ENCODE measurements around the gene CYP2E1.

DNA sequence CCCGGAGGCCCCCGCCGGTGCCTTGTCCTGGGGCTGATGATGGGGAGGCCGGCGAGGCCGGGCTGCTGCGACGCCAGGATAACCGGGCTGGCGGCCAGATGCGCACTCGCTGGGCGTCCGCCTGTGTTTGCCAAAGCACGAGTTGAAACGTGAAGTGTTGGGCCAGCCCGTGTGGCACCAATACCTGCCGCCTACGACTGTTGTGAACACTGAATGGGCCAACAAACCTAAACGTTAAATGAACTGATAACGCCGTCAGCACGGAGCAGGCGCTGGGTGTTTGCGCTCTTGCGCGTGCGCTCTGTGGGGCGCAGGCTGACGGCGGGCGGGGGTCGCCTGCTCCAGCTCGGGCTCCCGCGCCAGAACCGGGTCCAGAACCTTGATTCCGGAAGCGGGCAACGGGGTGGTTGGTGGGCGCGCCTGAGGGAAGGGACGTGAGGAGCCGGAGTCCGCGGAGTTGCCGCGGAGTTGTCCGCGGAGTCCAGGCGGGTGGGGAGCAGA, 658 bp downstream of the CYP2E1 start:
- TF ChIP-seq, protein P1, sequence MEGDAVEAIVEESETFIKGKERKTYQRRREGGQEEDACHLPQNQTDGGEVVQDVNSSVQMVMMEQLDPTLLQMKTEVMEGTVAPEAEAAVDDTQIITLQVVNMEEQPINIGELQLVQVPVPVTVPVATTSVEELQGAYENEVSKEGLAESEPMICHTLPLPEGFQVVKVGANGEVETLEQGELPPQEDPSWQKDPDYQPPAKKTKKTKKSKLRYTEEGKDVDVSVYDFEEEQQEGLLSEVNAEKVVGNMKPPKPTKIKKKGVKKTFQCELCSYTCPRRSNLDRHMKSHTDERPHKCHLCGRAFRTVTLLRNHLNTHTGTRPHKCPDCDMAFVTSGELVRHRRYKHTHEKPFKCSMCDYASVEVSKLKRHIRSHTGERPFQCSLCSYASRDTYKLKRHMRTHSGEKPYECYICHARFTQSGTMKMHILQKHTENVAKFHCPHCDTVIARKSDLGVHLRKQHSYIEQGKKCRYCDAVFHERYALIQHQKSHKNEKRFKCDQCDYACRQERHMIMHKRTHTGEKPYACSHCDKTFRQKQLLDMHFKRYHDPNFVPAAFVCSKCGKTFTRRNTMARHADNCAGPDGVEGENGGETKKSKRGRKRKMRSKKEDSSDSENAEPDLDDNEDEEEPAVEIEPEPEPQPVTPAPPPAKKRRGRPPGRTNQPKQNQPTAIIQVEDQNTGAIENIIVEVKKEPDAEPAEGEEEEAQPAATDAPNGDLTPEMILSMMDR (IDR thresholded peaks at IDR 0.05; ENCODE audit: borderline replicate concordance, extremely low read depth, low read length, poor library complexity, severe bottlenecking): no peak
- TF ChIP-seq EZH2 (IDR thresholded peaks at IDR 0.05; ENCODE audit: borderline replicate concordance, low read depth, low read length, severe bottlenecking): no peak
